Measurements from ENCODE around the gene C1QTNF9B. TPM values are rescaled to one million over a fixed set of nuclear protein-coding genes. Genes with fewer than 3 reads are reported as not detected.

Gene C1QTNF9B
- polyA plus RNA-seq, 2 of the 4 experiments (the other 2 are of a cell fraction) = not detected

DNA sequence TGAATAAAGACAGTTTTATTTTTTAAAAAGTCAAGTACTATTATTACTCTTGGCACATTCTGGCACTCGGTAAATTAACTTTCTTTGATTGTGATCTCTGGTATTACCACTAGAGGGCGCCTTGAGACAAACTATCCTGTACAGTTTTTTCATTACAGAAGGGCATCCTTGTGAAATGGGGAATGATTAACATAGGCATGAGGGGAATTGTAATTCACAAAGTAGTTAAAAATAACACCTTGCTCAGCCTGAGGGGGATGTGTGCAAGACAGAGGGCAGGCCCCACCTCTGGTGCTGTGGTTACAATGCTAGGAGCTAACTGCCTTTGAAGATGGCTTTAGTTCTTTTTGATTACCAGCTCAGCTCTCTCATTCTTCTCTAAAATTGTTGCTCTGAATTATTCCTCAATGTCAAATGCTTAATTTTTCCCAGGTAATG, 24.2 kb upstream of the C1QTNF9B start:
- ChIA-PET POLR2A (no interaction called here), CTCF (interaction anchor here (0.5 to 1.5 kb wide), 4 partner anchors 39 to 646 kb away, joined by 3 to 9 read pairs (median 4); no protein-coding TSS in a partner anchor)
- FAIRE-seq (no peak), DNase-seq (ENCODE audit: low read depth in 1 of 2, low spot score in 1 of 2) (peak in 1 of 2 experiments; percentile 16), ATAC-seq (no peak)
- H3K4me1 ChIP-seq = no peaks in the 10 kb centered on the region
- H3K4me3 ChIP-seq = no peak overlapping the region
- H3K27ac ChIP-seq = no peak overlapping the region
- no peaks in the 10 kb centered on the region for H3K9me3 ChIP-seq
- H3K4me2 ChIP-seq = no peak overlapping the region
- TF ChIP-seq, protein P1, sequence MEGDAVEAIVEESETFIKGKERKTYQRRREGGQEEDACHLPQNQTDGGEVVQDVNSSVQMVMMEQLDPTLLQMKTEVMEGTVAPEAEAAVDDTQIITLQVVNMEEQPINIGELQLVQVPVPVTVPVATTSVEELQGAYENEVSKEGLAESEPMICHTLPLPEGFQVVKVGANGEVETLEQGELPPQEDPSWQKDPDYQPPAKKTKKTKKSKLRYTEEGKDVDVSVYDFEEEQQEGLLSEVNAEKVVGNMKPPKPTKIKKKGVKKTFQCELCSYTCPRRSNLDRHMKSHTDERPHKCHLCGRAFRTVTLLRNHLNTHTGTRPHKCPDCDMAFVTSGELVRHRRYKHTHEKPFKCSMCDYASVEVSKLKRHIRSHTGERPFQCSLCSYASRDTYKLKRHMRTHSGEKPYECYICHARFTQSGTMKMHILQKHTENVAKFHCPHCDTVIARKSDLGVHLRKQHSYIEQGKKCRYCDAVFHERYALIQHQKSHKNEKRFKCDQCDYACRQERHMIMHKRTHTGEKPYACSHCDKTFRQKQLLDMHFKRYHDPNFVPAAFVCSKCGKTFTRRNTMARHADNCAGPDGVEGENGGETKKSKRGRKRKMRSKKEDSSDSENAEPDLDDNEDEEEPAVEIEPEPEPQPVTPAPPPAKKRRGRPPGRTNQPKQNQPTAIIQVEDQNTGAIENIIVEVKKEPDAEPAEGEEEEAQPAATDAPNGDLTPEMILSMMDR (IDR thresholded peaks at IDR 0.05) = peak; percentile 51
- TF ChIP-seq SREBF2 (IDR thresholded peaks at IDR 0.05) = no peak
- TF ChIP-seq SMC3 (IDR thresholded peaks at IDR 0.05) = 0 out of 3 replicates have a peak, but pooled peaks have one; percentile 35
- TF ChIP-seq RAD21 (conservative IDR thresholded peaks at IDR 0.05 in 1 of 2, IDR thresholded peaks at IDR 0.05 in 1 of 2) = peak; percentile 58 to 60; a peak in 4 of 5 replicates
- WGBS (ENCODE audit: missing lambda C conversion rate) = 3% methylated on average over 2 of the region's 2 CpGs

DNA sequence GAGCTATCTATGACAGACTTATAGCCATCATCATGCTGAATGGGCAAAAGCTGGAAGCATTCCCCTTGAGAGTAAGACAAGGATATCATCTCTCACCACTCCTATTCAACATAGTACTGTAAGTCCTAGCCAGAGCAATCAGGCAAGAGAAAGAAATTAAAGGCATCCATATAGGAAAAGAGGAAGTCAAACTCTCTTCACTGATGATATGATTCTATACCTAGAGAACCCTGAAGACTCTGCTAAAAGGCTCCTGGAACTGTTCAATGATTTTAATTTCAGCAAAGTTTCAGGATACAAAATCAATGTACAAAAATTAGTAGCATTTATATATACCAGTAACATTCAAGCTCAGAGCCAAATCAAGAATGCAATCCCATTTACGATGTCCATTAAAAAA, 21.7 kb upstream of the C1QTNF9B start:
- FAIRE-seq = no peak

DNA sequence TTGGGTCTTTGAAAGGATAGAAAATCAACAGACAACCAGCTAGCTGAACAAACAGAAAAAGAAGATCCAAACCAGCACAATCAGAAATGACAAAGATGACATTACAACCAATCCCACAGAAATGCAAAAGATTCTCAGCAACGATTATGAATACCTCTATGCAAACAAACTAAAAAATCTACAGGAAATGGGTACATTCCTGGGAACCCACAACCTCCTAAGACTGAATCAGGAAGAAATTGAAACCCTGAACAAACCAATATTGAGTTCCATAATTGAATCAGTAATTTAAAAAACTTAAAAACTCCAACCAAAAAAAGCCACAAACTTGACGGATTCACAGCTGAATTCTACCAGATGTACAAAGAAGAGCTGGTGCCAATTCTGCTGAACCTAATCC, 20.9 kb upstream of the C1QTNF9B start:
- TF ChIP-seq CBX8 (IDR thresholded peaks at IDR 0.05) = no peak
- TF ChIP-seq SREBF2 (IDR thresholded peaks at IDR 0.05) = no peak
- TF ChIP-seq, protein P2, sequence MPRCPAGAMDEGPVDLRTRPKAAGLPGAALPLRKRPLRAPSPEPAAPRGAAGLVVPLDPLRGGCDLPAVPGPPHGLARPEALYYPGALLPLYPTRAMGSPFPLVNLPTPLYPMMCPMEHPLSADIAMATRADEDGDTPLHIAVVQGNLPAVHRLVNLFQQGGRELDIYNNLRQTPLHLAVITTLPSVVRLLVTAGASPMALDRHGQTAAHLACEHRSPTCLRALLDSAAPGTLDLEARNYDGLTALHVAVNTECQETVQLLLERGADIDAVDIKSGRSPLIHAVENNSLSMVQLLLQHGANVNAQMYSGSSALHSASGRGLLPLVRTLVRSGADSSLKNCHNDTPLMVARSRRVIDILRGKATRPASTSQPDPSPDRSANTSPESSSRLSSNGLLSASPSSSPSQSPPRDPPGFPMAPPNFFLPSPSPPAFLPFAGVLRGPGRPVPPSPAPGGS (IDR thresholded peaks at IDR 0.05) = no peak
- ChIA-PET POLR2A (interaction anchor here (0.6 kb wide), 1 partner anchor 778 kb away, joined by 5 read pairs; no protein-coding TSS in a partner anchor), CTCF (no interaction called here)
- Histone ChIP-seq H3K4me2 (no peak overlapping the region), H3K27ac (no peak overlapping the region), H3K4me3 (no peak overlapping the region), H3K4me1 (no peaks in the 10 kb centered on the region), H3K9me3 (no peaks in the 10 kb centered on the region)
- FAIRE-seq (no peak), DNase-seq (ENCODE audit: low read depth in 1 of 2, low spot score in 1 of 2) (no peak), ATAC-seq (no peak)
- 21% methylated on average over 2 of the region's 2 CpGs for WGBS (ENCODE audit: missing lambda C conversion rate)

More for the DNA sequence above, 21.7 kb upstream of the C1QTNF9B start:
- ChIA-PET POLR2A (interaction anchor here (0.6 kb wide), 1 partner anchor 777 kb away, joined by 5 read pairs; no protein-coding TSS in a partner anchor), CTCF (interaction anchor here (1.8 kb wide), 1 partner anchor 41 kb away, joined by 6 read pairs; no protein-coding TSS in a partner anchor)
- Histone ChIP-seq H3K9me3 (no peaks in the 10 kb centered on the region), H3K4me3 (no peak overlapping the region), H3K27ac (no peak overlapping the region), H3K4me2 (no peak overlapping the region), H3K4me1 (no peaks in the 10 kb centered on the region)
- WGBS (ENCODE audit: missing lambda C conversion rate) = 69% methylated on average over 1 of the region's 1 CpG
- ATAC-seq (no peak), DNase-seq (ENCODE audit: low read depth in 1 of 2, low spot score in 1 of 2) (no peak)
- TF ChIP-seq POLR2A (IDR thresholded peaks at IDR 0.05; ENCODE audit: low read length) (no peak), CBX2 (IDR thresholded peaks at IDR 0.05; ENCODE audit: borderline replicate concordance, low read depth) (no peak), FOSL2 (IDR thresholded peaks at IDR 0.05) (no peak), FOSL2 (CRISPR knock-in tag; IDR thresholded peaks at IDR 0.05) (no peak), GATA3 (IDR thresholded peaks at IDR 0.05; ENCODE audit: borderline replicate concordance) (no peak), MYC (IDR thresholded peaks at IDR 0.05; ENCODE audit: borderline replicate concordance, low read length) (no peak), KDM1A (IDR thresholded peaks at IDR 0.05; ENCODE audit: low read depth) (no peak)
- TF ChIP-seq, protein P3, sequence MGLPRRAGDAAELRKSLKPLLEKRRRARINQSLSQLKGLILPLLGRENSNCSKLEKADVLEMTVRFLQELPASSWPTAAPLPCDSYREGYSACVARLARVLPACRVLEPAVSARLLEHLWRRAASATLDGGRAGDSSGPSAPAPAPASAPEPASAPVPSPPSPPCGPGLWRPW (IDR thresholded peaks at IDR 0.05) = no peak
- TF ChIP-seq, protein P4, sequence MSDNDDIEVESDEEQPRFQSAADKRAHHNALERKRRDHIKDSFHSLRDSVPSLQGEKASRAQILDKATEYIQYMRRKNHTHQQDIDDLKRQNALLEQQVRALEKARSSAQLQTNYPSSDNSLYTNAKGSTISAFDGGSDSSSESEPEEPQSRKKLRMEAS (IDR thresholded peaks at IDR 0.05) = no peak
- TF ChIP-seq, protein P5, sequence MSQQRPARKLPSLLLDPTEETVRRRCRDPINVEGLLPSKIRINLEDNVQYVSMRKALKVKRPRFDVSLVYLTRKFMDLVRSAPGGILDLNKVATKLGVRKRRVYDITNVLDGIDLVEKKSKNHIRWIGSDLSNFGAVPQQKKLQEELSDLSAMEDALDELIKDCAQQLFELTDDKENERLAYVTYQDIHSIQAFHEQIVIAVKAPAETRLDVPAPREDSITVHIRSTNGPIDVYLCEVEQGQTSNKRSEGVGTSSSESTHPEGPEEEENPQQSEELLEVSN (IDR thresholded peaks at IDR 0.05; ENCODE audit: borderline replicate concordance, low read depth) = no peak
- TF ChIP-seq, protein P1 (IDR thresholded peaks at IDR 0.05) = no peak

All from A549 (cell line).